H9 (cell line): Measurements from ENCODE around the gene MED29. TPM values are rescaled to one million over a fixed set of nuclear protein-coding genes. Genes with fewer than 3 reads are reported as not detected.

Experiments
- DNase-seq: peaks from one replicate; pipeline ENCODE4 v3.0.0-alpha.2; 2017
- H2AFZ ChIP-seq: one replicate; pipeline ENCODE4 v1.6.1; 2013; ENCODE audit warnings: mild to moderate bottlenecking, low read length, control low read depth, moderate library complexity
- H2AK5ac ChIP-seq: 2 replicates; pipeline ENCODE4 v1.6.1; 2013; ENCODE audit warnings: low read length, control low read depth, mixed read lengths; ENCODE audit not compliant: insufficient read length
- H2BK120ac ChIP-seq: one replicate; pipeline ENCODE4 v1.6.1; 2013; ENCODE audit warnings: low read depth, mild to moderate bottlenecking, low read length, control low read depth, inconsistent platforms; ENCODE audit not compliant: poor library complexity, severe bottlenecking
- H2BK12ac ChIP-seq: 2 replicates; pipeline ENCODE4 v1.6.1; 2013; ENCODE audit warnings: low read length, control low read depth, mixed read lengths, low read depth; ENCODE audit not compliant: insufficient read length
- H2BK15ac ChIP-seq: 2 replicates; pipeline ENCODE4 v1.6.1; 2013; ENCODE audit warnings: low read depth, low read length, control low read depth
- H2BK20ac ChIP-seq: one replicate; pipeline ENCODE4 v1.6.1; 2013; ENCODE audit warnings: low read depth, mild to moderate bottlenecking, low read length, control low read depth, inconsistent platforms; ENCODE audit not compliant: poor library complexity, severe bottlenecking
- H2BK5ac ChIP-seq: 2 replicates; pipeline ENCODE4 v1.6.1; 2013; ENCODE audit warnings: low read length, control low read depth, mixed read lengths; ENCODE audit not compliant: insufficient read length
- H3K14ac ChIP-seq: 2 replicates; pipeline ENCODE4 v1.6.1; 2013; ENCODE audit warnings: low read length, control low read depth; ENCODE audit not compliant: insufficient read depth
- H3K18ac ChIP-seq: 2 replicates; pipeline ENCODE4 v1.6.1; 2013; ENCODE audit warnings: low read depth, mild to moderate bottlenecking, mixed read lengths, low read length, control low read depth; ENCODE audit not compliant: insufficient read length
- H3K23ac ChIP-seq: 2 replicates; pipeline ENCODE4 v1.6.1; 2013; ENCODE audit warnings: low read length, control low read depth, mixed read lengths, low read depth; ENCODE audit not compliant: insufficient read length
- H3K23me2 ChIP-seq: 2 replicates; pipeline ENCODE4 v1.6.1; 2013; ENCODE audit warnings: low read depth, mild to moderate bottlenecking, mixed read lengths, low read length, control low read depth; ENCODE audit not compliant: insufficient read length, poor library complexity, severe bottlenecking
- H3K27ac ChIP-seq: 2 replicates; pipeline ENCODE4 v1.5.1; 2013; ENCODE audit warnings: low read length, control low read depth, mixed read lengths, low read depth; ENCODE audit not compliant: insufficient read length
- H3K27me3 ChIP-seq: 2 replicates; pipeline ENCODE4 v1.6.1; 2013; ENCODE audit warnings: low read length, control low read depth, inconsistent platforms; ENCODE audit not compliant: insufficient read depth
- H3K4ac ChIP-seq: 2 replicates; pipeline ENCODE4 v1.6.1; 2013; ENCODE audit warnings: low read depth, mild to moderate bottlenecking, control low read depth, inconsistent platforms, low read length, moderate library complexity
- H3K4me1 ChIP-seq: 2 replicates; pipeline ENCODE4 v1.6.1; 2013; ENCODE audit warnings: low read length, control low read depth, inconsistent platforms; ENCODE audit not compliant: insufficient read depth
- H3K4me2 ChIP-seq: 2 replicates; pipeline ENCODE4 v1.6.1; 2013; ENCODE audit warnings: low read length, control low read depth, mixed read lengths; ENCODE audit not compliant: insufficient read length, insufficient read depth
- H3K56ac ChIP-seq: 2 replicates; pipeline ENCODE4 v1.6.1; 2013; ENCODE audit warnings: low read depth, mild to moderate bottlenecking, mixed read lengths, low read length, control low read depth; ENCODE audit not compliant: insufficient read length
- H3K79me1 ChIP-seq: 2 replicates; pipeline ENCODE4 v1.6.1; 2013; ENCODE audit warnings: low read depth, mild to moderate bottlenecking, moderate library complexity, low read length, control low read depth, inconsistent platforms; ENCODE audit not compliant: insufficient read depth, poor library complexity, severe bottlenecking
- H3K79me2 ChIP-seq: 2 replicates; pipeline ENCODE4 v1.6.1; 2013; ENCODE audit warnings: low read length, control low read depth, inconsistent platforms; ENCODE audit not compliant: insufficient read depth
- H3K9ac ChIP-seq: 2 replicates; pipeline ENCODE4 v1.6.1; 2013; ENCODE audit warnings: low read length, control low read depth, mixed read lengths; ENCODE audit not compliant: insufficient read length; ENCODE audit errors: extremely low read depth
- H3K9me3 ChIP-seq: one replicate; pipeline ENCODE4 v1.6.1; 2013; ENCODE audit warnings: low read depth, low read length, inconsistent platforms; ENCODE audit not compliant: control insufficient read depth
- H3T11ph ChIP-seq: one replicate; pipeline ENCODE4 v1.6.1; 2013; ENCODE audit warnings: mild to moderate bottlenecking, low read length, control low read depth, inconsistent platforms
- H4K20me1 ChIP-seq: one replicate; pipeline ENCODE4 v1.6.1; 2013; ENCODE audit not compliant: control insufficient read depth, insufficient read length, insufficient read depth
- H4K5ac ChIP-seq: 2 replicates; pipeline ENCODE4 v1.6.1; 2013; ENCODE audit warnings: low read depth, mild to moderate bottlenecking, mixed read lengths, low read length, control low read depth; ENCODE audit not compliant: insufficient read length
- H4K8ac ChIP-seq: replicated peaks from 2 replicates; pipeline ENCODE4 v1.6.1; 2013; ENCODE audit warnings: low read length, control low read depth, mixed read lengths, low read depth; ENCODE audit not compliant: insufficient read length
- H4K91ac ChIP-seq: 2 replicates; pipeline ENCODE4 v1.6.1; 2013; ENCODE audit warnings: low read depth, mild to moderate bottlenecking, moderate library complexity, mixed read lengths, low read length, control low read depth; ENCODE audit not compliant: insufficient read length
- H3K27ac Mint-ChIP-seq, 3 experiments: 2 replicates in 2 of 3; 3 replicates in 1 of 3; pipeline ENCODE4 v1.8.0; 2020 to 2021; ENCODE audit warnings: mixed read lengths in 3 of 3, mild to moderate bottlenecking in 1 of 3, moderate library complexity in 1 of 3
- H3K27me3 Mint-ChIP-seq: 2 replicates; pipeline ENCODE4 v1.8.0; 2021; ENCODE audit warnings: low read depth, mild to moderate bottlenecking, moderate library complexity, mixed read lengths
- H3K36me3 Mint-ChIP-seq, 3 experiments: 2 replicates in 2 of 3; 3 replicates in 1 of 3; pipeline ENCODE4 v1.8.0; 2020 to 2021; ENCODE audit warnings: low read depth in 3 of 3, mixed read lengths in 3 of 3; ENCODE audit not compliant: insufficient read depth in 1 of 3
- H3K4me1 Mint-ChIP-seq, 2 experiments: 2 replicates each; pipeline ENCODE4 v1.8.0; 2020; ENCODE audit warnings: mixed read lengths in 2 of 2
- H3K4me3 Mint-ChIP-seq, 2 experiments: 2 replicates in 1 of 2; 3 replicates in 1 of 2; pipeline ENCODE4 v1.8.0; 2020 to 2021; ENCODE audit warnings: mild to moderate bottlenecking in 2 of 2, mixed read lengths in 2 of 2, moderate library complexity in 1 of 2
- H3K9me3 Mint-ChIP-seq, 2 experiments: 2 replicates in 1 of 2; 3 replicates in 1 of 2; pipeline ENCODE4 v1.8.0; 2020; ENCODE audit warnings: mild to moderate bottlenecking in 2 of 2, mixed read lengths in 2 of 2, moderate library complexity in 1 of 2
- CTCF ChIP-seq: fragments of 200-600 bp; sonication (generic); conservative IDR thresholded peaks from 3 replicates; pipeline ENCODE4 v1.8.0; 2021; ENCODE audit warnings: antibody characterized with exemption, mild to moderate bottlenecking
- WGBS: extraction: QIAGEN DNeasy Blood & Tissue Kit; methylation state at CpG from one replicate; pipeline ENCODE4 v1.1.7; 2013; ENCODE audit warnings: missing lambda C conversion rate, low lambda C conversion rate, mixed read lengths; ENCODE audit not compliant: insufficient read length; ENCODE audit errors: extremely low coverage; 5-methylcytosine and 5-hydroxymethylcytosine counted together
- total RNA-seq: library from RNA; stranded (reverse); gene quantifications from 2 replicates; pipeline ENCODE4 v1.2.1, GENCODE V29; 2021

MED29 gene
- total RNA-seq, 1 experiment from 2014 or later = 48.3 TPM

DNA sequence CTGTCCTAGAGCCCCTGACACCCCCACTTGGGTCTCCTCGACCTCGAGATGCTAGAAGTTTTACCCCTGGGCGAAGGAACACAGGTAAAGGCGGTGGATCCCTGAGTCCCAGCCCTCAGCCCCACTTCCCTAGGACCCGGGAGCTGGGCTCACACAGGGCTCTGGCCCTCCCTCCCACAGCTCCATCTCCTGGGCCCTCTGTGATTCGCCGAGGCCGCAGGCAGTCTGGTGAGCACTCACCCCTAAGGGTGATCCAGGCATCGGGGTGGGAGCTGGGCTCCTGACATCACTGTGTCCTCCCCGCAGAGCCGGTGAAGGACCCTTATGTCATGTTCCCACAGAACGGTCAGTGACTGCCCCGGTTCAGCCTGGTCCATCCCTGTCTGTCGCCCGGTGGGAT lies 29.6 kb downstream of the MED29 start:
- Histone ChIP-seq H3K14ac (no peak overlapping the region), H3K4ac (no peak overlapping the region), H3K27me3 (no peaks in the 10 kb centered on the region), H4K91ac (no peak overlapping the region), H3K9me3 (no peaks in the 10 kb centered on the region), H2BK20ac (no peak overlapping the region), H2AK5ac (no peak overlapping the region), H2AFZ (no peak overlapping the region), H3K23me2 (no peaks in the 10 kb centered on the region), H2BK5ac (no peak overlapping the region), H4K20me1 (no peaks in the 10 kb centered on the region), H3T11ph (no peak overlapping the region), H2BK12ac (no peak overlapping the region), H3K79me2 (no peaks in the 10 kb centered on the region), H3K79me1 (no peaks in the 10 kb centered on the region), H3K27ac (no peak overlapping the region), H3K9ac (no peak overlapping the region), H3K4me1 (0 out of 2 replicates have a peak, but pooled peaks cover 3% of the 10 kb centered on the region), H3K18ac (no peak overlapping the region), H3K23ac (no peak overlapping the region), H2BK120ac (no peak overlapping the region), H3K56ac (no peak overlapping the region), H4K8ac (no peak overlapping the region), H3K4me2 (no peak overlapping the region), H4K5ac (no peak overlapping the region), H2BK15ac (no peak overlapping the region)
- DNase-seq = no peak
- peak overlapping the region in 1 of 3 experiments; percentile 59; a peak in 1 of 7 replicates for H3K27ac Mint-ChIP-seq
- no peak for TF ChIP-seq CTCF
- WGBS = no CpG with 5 or more reads among the region's 15 CpGs
- peaks cover 0 to 6% of the 10 kb centered on the region in 2 experiments; a peak in 3 of 4 replicates for H3K4me1 Mint-ChIP-seq
- H3K36me3 Mint-ChIP-seq = peaks cover 34 to 88% (median 72%) of the 10 kb centered on the region in 3 experiments
- H3K9me3 Mint-ChIP-seq = no peaks in the 10 kb centered on the region
- H3K4me3 Mint-ChIP-seq = no peak overlapping the region
- no peaks in the 10 kb centered on the region for H3K27me3 Mint-ChIP-seq
